HCT116 (cell line): ENCODE data around the gene MAML3. TPM values are rescaled to one million over a fixed set of nuclear protein-coding genes. Genes with fewer than 3 reads are reported as not detected.

Experiments
- ATAC-seq: fragments of 200-7000 bp; cut with Tn5 transposase; 2 replicates; pipeline ENCODE4 v1.9.1; 2020; ENCODE audit warnings: mild to moderate bottlenecking, moderate library complexity
- BruUV-seq: library from RNA; stranded (reverse); fragments of 400-500 nt; replicated peaks from 2 replicates; lab custom pipeline; 2021; lab: Mats Ljungman, UMichigan
- CTCF ChIA-PET: fragments of 300-600 bp; sonication (Branson Sonifier 250); formaldehyde crosslinking; loops from one replicate; lab custom pipeline; 2021; ENCODE audit warnings: antibody characterized with exemption; lab: Charles Lee
- POLR2A ChIA-PET: fragments of 300-600, 350-600 bp; sonication (Branson Sonifier 250); formaldehyde crosslinking; loops from one replicate; lab custom pipeline; 2021; ENCODE audit warnings: antibody characterized with exemption; lab: Charles Lee
- RAD21 ChIA-PET, 2 experiments: fragments of 300-600 bp; sonication (Branson Sonifier 250); formaldehyde crosslinking; loops; one replicate each; lab custom pipeline; 2023; ENCODE audit warnings: low total read pairs in 2 of 2; ENCODE audit not compliant: uncharacterized antibody in 2 of 2, unreplicated experiment in 2 of 2, low non-redundant PET in 1 of 2; lab: Charles Lee
- DNase-seq: peaks from one replicate; pipeline ENCODE4 v3.0.0-alpha.2; 2010; ENCODE audit warnings: low read depth, low spot score
- H2AFZ ChIP-seq: fragments of 200-600 bp; shearing (Covaris generic), sonication (generic); 2 replicates; pipeline ENCODE4 v1.6.1; 2017; ENCODE audit warnings: low read depth, mixed run types, mixed read lengths, antibody characterized with exemption, low read length; ENCODE audit not compliant: poor library complexity, severe bottlenecking
- H3K27ac ChIP-seq: 2 replicates; pipeline ENCODE4 v1.5.1; 2012; ENCODE audit warnings: low read depth, low read length
- H3K27me3 ChIP-seq: fragments of 200-600 bp; sonication (generic); 2 replicates; pipeline ENCODE4 v1.6.1; 2016; ENCODE audit warnings: mixed run types, low read length, mixed read lengths; ENCODE audit not compliant: insufficient read depth
- H3K36me3 ChIP-seq, 2 experiments: fragments of 200-500 bp in 1 of 2; fragments of 200-600 bp in 1 of 2; sonication (Bioruptor generic) in 1 of 2; sonication (generic) in 1 of 2; 2 replicates each; pipeline versions ENCODE4 v1.5.1 to v1.6.1; 2014 to 2016; ENCODE audit warnings: low read length in 2 of 2, inconsistent platforms in 1 of 2, mixed read lengths in 1 of 2, mixed run types in 1 of 2; ENCODE audit not compliant: insufficient read depth in 2 of 2, control insufficient read depth in 1 of 2
- H3K4me1 ChIP-seq, 2 experiments: fragments of 200-600 bp in 1 of 2; sonication (generic) in 1 of 2; 2 replicates each; pipeline versions ENCODE4 v1.5.1 to v1.6.1; 2012 to 2017; ENCODE audit warnings: low read length in 2 of 2, inconsistent platforms in 1 of 2, mild to moderate bottlenecking in 1 of 2, mixed read lengths in 1 of 2, mixed run types in 1 of 2, moderate library complexity in 1 of 2; ENCODE audit not compliant: insufficient read depth in 2 of 2, control insufficient read depth in 1 of 2
- H3K4me2 ChIP-seq: fragments of 200-600 bp; sonication (generic); 2 replicates; pipeline ENCODE4 v1.6.1; 2017; ENCODE audit warnings: mixed run types, low read length, mixed read lengths
- H3K4me3 ChIP-seq, 2 experiments: fragments of 200-600 bp in 1 of 2; sonication (generic) in 1 of 2; replicated peaks in 1 of 2; 2 replicates each; pipeline ENCODE4 v1.5.1; 2011 to 2016; ENCODE audit warnings: low read length in 2 of 2, control low read depth in 1 of 2, low read depth in 1 of 2, mild to moderate bottlenecking in 1 of 2, mixed read lengths in 1 of 2, mixed run types in 1 of 2
- H3K79me2 ChIP-seq: fragments of 200-600 bp; sonication (generic); 2 replicates; pipeline ENCODE4 v1.6.1; 2017; ENCODE audit warnings: mild to moderate bottlenecking, mixed run types, low read length, moderate library complexity, mixed read lengths; ENCODE audit not compliant: insufficient read depth
- H3K9ac ChIP-seq: fragments of 200-600 bp; sonication (generic); 2 replicates; pipeline ENCODE4 v1.6.1; 2016; ENCODE audit warnings: low read length, mixed read lengths
- H3K9me2 ChIP-seq: fragments of 200-600 bp; sonication (generic), shearing (Covaris generic); 2 replicates; pipeline ENCODE4 v1.6.1; 2017; ENCODE audit warnings: mixed run types, mild to moderate bottlenecking, moderate library complexity; ENCODE audit not compliant: insufficient read depth
- H3K9me3 ChIP-seq, 2 experiments: fragments of 200-500 bp in 1 of 2; fragments of 200-600 bp in 1 of 2; sonication (Bioruptor generic) in 1 of 2; sonication (generic) in 1 of 2; 2 replicates each; pipeline ENCODE4 v1.6.1; 2014 to 2017; ENCODE audit warnings: low read length in 2 of 2, mixed read lengths in 2 of 2, inconsistent platforms in 1 of 2, low read depth in 1 of 2, mild to moderate bottlenecking in 1 of 2, mixed run types in 1 of 2, moderate library complexity in 1 of 2; ENCODE audit not compliant: control insufficient read depth in 1 of 2, insufficient read depth in 1 of 2
- H4K20me1 ChIP-seq: fragments of 200-600 bp; sonication (generic), shearing (Covaris generic); 2 replicates; pipeline ENCODE4 v1.6.1; 2017; ENCODE audit warnings: mixed run types, mild to moderate bottlenecking, moderate library complexity; ENCODE audit not compliant: insufficient read depth
- CEBPB ChIP-seq: IDR thresholded peaks from 2 replicates; pipeline ENCODE4 v1.6.1; 2012; ENCODE audit warnings: low read depth
- JUND ChIP-seq: IDR thresholded peaks from 2 replicates; pipeline ENCODE4 v1.6.1; 2012
- POLR2A ChIP-seq: IDR thresholded peaks from 2 replicates; pipeline ENCODE4 v1.7.0; 2011; ENCODE audit warnings: borderline replicate concordance; ENCODE audit not compliant: insufficient read depth, insufficient read length; ENCODE audit errors: extremely low read depth
- POLR2AphosphoS5 ChIP-seq: IDR thresholded peaks from 2 replicates; pipeline ENCODE4 v1.6.1; 2011; ENCODE audit warnings: mild to moderate bottlenecking, low read depth, low read length, moderate library complexity
- SP1 ChIP-seq: IDR thresholded peaks from 2 replicates; pipeline ENCODE4 v1.6.1; 2012; ENCODE audit warnings: low read depth
- SRF ChIP-seq: IDR thresholded peaks from 2 replicates; pipeline ENCODE4 v1.6.1; 2012; ENCODE audit warnings: low read depth
- TCF7L2 ChIP-seq: IDR thresholded peaks from 2 replicates; pipeline ENCODE4 v1.7.0; 2011; ENCODE audit warnings: borderline replicate concordance, inconsistent platforms; ENCODE audit not compliant: insufficient read depth, insufficient read length; ENCODE audit errors: extremely low read depth
- ZFX ChIP-seq: fragments of 450-650 bp; IDR thresholded peaks from 2 replicates; pipeline ENCODE4 v1.6.1; 2017
- intact Hi-C: fragments of 100-400 bp; cut with micrococcal nuclease; formaldehyde crosslinking; loops from 2 replicates; pipeline ENCODE4 v1.10.0; 2022
- total RNA-seq: library from RNA; stranded (reverse); gene quantifications from one replicate; pipeline ENCODE4 v1.2.1, GENCODE V29; 2021; ENCODE audit not compliant: unreplicated experiment
- TF ChIP-seq, protein P1 (sequence below): IDR thresholded peaks from 2 replicates; pipeline ENCODE4 v1.6.1; 2012; ENCODE audit warnings: low read depth
- TF ChIP-seq, protein P2 (sequence below): IDR thresholded peaks from 2 replicates; pipeline ENCODE4 v1.6.1; 2012
- TF ChIP-seq, protein P3 (sequence below), 3 experiments: fragments of 200-600 bp in 1 of 3; sonication (generic) in 1 of 3; IDR thresholded peaks in 2 of 3; conservative IDR thresholded peaks in 1 of 3; 2 replicates each; pipeline ENCODE4 v1.5.1; 2012 to 2017; ENCODE audit warnings: low read depth in 2 of 3, low read length in 2 of 3, antibody characterized with exemption in 1 of 3, borderline replicate concordance in 1 of 3, control low read depth in 1 of 3, mild to moderate bottlenecking in 1 of 3, mixed read lengths in 1 of 3, mixed run types in 1 of 3, moderate library complexity in 1 of 3; ENCODE audit not compliant: insufficient read depth in 1 of 3

The MAML3 gene
- total RNA-seq, 1 experiment from 2014 or later = 3.1 TPM

DNA sequence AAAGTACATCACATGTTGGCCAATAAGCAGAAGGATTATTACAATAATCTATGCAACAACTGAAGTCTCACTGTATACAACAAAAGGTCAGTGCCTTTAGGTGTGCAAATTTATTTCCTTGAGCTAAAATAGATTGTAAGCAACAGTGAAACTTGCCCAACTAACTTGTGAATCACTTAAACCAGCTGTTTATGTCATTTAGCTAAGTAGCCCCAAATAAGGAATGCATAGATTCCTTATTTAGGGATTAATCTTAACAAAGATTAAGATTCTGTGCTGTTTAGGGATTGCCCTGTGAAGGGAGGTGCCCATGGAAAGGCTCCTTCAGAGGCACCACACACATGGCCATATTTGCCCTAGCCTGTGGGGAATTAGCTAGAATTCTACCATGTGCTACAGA is 168.6 kb downstream of the MAML3 start (continued):
- TF ChIP-seq, protein P1, sequence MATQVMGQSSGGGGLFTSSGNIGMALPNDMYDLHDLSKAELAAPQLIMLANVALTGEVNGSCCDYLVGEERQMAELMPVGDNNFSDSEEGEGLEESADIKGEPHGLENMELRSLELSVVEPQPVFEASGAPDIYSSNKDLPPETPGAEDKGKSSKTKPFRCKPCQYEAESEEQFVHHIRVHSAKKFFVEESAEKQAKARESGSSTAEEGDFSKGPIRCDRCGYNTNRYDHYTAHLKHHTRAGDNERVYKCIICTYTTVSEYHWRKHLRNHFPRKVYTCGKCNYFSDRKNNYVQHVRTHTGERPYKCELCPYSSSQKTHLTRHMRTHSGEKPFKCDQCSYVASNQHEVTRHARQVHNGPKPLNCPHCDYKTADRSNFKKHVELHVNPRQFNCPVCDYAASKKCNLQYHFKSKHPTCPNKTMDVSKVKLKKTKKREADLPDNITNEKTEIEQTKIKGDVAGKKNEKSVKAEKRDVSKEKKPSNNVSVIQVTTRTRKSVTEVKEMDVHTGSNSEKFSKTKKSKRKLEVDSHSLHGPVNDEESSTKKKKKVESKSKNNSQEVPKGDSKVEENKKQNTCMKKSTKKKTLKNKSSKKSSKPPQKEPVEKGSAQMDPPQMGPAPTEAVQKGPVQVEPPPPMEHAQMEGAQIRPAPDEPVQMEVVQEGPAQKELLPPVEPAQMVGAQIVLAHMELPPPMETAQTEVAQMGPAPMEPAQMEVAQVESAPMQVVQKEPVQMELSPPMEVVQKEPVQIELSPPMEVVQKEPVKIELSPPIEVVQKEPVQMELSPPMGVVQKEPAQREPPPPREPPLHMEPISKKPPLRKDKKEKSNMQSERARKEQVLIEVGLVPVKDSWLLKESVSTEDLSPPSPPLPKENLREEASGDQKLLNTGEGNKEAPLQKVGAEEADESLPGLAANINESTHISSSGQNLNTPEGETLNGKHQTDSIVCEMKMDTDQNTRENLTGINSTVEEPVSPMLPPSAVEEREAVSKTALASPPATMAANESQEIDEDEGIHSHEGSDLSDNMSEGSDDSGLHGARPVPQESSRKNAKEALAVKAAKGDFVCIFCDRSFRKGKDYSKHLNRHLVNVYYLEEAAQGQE = no peak

- H3K4me2 ChIP-seq = no peak overlapping the region
- ATAC-seq (no peak), DNase-seq (no peak)
- H3K4me3 ChIP-seq = no peak overlapping the region
- H3K9me2 ChIP-seq = no peaks in the 10 kb centered on the region
- H3K27ac ChIP-seq = no peak overlapping the region
- TF ChIP-seq, protein P2, sequence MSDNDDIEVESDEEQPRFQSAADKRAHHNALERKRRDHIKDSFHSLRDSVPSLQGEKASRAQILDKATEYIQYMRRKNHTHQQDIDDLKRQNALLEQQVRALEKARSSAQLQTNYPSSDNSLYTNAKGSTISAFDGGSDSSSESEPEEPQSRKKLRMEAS = no peak
- TF ChIP-seq TCF7L2 (no peak), ZFX (no peak), SP1 (no peak), SRF (no peak), POLR2AphosphoS5 (no peak), POLR2A (no peak), CEBPB (no peak), JUND (no peak)
- TF ChIP-seq, protein P3, sequence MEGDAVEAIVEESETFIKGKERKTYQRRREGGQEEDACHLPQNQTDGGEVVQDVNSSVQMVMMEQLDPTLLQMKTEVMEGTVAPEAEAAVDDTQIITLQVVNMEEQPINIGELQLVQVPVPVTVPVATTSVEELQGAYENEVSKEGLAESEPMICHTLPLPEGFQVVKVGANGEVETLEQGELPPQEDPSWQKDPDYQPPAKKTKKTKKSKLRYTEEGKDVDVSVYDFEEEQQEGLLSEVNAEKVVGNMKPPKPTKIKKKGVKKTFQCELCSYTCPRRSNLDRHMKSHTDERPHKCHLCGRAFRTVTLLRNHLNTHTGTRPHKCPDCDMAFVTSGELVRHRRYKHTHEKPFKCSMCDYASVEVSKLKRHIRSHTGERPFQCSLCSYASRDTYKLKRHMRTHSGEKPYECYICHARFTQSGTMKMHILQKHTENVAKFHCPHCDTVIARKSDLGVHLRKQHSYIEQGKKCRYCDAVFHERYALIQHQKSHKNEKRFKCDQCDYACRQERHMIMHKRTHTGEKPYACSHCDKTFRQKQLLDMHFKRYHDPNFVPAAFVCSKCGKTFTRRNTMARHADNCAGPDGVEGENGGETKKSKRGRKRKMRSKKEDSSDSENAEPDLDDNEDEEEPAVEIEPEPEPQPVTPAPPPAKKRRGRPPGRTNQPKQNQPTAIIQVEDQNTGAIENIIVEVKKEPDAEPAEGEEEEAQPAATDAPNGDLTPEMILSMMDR (IDR thresholded peaks at IDR 0.05 in 2 of 3, conservative IDR thresholded peaks at IDR 0.05 in 1 of 3; ENCODE audit: borderline replicate concordance in 1 of 3, insufficient read depth in 1 of 3, low read depth in 2 of 3, low read length in 2 of 3) = no peak
- RAD21 ChIA-PET = no interaction called here
- no peaks in the 10 kb centered on the region for H4K20me1 ChIP-seq
- no peak overlapping the region for H3K9ac ChIP-seq
- POLR2A ChIA-PET = no interaction called here
- no peaks in the 10 kb centered on the region for H3K79me2 ChIP-seq
- no peak overlapping the region for H2AFZ ChIP-seq
- peaks cover 6 to 13% of the 10 kb centered on the region in 2 experiments for H3K4me1 ChIP-seq
- H3K36me3 ChIP-seq = no peaks in the 10 kb centered on the region
- H3K9me3 ChIP-seq = no peaks in the 10 kb centered on the region
- CTCF ChIA-PET = no interaction called here
- H3K27me3 ChIP-seq = no peaks in the 10 kb centered on the region
- no TSS peak for BruUV-seq
- intact Hi-C loops = no loop called here
Observed at GRCh38 chr4:139984471-139984870, 169.5 kb downstream of the MAML3 start.
